ENCODE measurements around the gene HIVEP3.
"Not testable (repeated sequence)": the region's sequence is repeated elsewhere in the genome, so short reads cannot be mapped to it uniquely, and the experiment has no call there.

The HIVEP3 gene

DNA sequence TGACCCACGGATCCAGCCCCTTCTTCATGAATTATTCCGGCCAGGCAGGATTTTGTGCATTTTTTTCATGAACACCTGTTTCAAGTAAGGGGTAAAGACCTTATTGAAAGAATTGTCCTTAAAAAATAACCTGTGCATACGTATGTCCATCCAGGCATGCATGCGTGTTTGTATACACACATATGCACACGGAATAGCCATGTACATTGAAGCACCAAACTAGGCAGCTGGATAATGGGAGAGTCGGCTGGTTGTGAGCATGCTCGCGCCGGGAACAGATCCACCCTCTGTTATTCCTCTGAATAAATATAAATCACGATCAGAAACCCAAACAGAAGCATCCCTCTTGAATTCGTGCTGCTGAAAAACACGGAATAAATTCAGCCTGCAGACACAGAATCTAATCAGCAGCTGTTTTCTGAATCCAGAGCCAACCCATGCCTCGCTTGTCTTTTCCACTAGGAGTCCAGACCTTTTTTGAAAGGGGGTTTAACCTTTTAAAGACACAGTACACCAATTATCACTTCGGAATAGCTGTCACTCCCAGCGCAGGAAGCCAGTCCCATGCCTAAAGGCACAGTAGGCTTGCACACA, at the start of gene HIVEP3:
Gene HIVEP3 (minus strand): TSS at position 473 of the 594 bp plus-strand sequence.
- DNase-seq, result no peak

GRCh38 chr1:41964400-41964799, 45.7 kb upstream of the HIVEP3 start:
- DNase-seq, result no peak

- no peak for DNase-seq
These were observed 44.9 kb upstream of the HIVEP3 start for GRCh38 chr1:41963636-41964035.

- no peak for DNase-seq
These were observed 39.4 kb upstream of the HIVEP3 start for GRCh38 chr1:41958015-41958673.

GRCh38 chr1:41957568-41957967, 38.8 kb upstream of the HIVEP3 start:
- no peak for DNase-seq

GRCh38 chr1:41955461-41956159, 36.9 kb upstream of the HIVEP3 start:
- peak in 1 of 2 experiments; percentile 11 for DNase-seq

- no peak for DNase-seq
These were observed 35.8 kb upstream of the HIVEP3 start for GRCh38 chr1:41954533-41954944.

GRCh38 chr1:41953291-41953690, 34.6 kb upstream of the HIVEP3 start:
- DNase-seq, result no peak

DNA sequence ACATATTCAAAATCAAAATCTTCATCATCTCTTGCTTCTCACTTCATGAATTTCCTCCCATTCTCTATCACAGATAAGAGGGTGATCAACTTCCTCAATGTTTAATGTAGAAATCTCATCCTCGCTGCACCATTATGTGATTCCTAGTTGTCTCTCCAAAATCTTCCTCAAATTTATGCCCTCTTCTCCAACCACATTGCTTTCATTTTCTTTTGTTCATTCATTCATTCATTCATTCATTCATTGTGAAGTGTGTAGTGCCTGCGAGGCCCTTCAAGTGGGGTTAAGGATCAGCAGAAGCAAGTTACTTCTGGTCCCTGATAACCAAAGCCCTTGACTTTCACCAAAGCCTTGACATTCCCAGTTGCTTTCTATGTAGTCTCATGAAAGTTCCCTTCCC, 33.5 kb upstream of the HIVEP3 start:
- no peak for DNase-seq

DNA sequence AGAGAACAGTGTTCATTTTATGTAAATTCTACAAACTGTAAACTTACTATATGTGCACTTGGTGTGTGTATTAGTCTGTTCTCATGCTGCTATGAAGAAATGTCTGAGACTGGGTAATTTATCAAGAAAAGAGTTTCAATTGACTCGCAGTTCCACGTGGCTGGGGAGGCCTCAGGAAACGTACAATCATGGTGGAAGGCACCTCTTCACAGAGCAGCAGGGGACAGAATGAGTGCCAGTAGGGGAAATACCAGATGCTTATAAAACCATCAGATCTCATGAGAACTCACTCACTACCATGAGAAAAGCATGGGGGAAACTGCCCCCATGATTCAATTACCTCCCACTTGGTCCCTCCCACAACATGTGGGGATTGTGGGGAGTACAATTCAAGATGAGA, 32.8 kb upstream of the HIVEP3 start:
- DNase-seq, result peak; percentile 10 to 17

- DNase-seq, result no peak
These were observed 32.1 kb upstream of the HIVEP3 start for GRCh38 chr1:41950820-41951219.

DNA sequence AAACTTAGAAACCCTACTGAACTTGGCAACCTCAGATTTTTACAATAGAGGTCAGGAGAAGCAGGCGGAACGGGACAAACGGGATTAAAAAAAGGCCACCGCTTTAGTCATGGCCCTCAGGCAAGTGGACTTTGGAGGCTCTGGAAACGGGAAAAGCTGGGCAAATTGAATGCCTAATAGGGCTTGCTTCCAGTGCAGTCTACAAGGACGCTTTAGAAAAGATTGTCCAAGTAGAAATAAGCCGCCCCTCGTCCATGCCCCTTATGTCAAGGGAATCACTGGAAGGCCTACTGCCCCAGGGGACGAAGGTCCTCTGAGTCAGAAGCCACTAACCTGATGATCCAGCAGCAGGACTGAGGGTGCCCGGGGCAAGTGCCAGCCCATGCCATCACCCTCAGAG, 27.2 kb upstream of the HIVEP3 start:
- DNase-seq, result not testable (repeated sequence)

GRCh38 chr1:41943717-41944116, 25.0 kb upstream of the HIVEP3 start:
- DNase-seq, result no peak

GRCh38 chr1:41942278-41942677, 23.6 kb upstream of the HIVEP3 start:
- DNase-seq, result no peak

DNA sequence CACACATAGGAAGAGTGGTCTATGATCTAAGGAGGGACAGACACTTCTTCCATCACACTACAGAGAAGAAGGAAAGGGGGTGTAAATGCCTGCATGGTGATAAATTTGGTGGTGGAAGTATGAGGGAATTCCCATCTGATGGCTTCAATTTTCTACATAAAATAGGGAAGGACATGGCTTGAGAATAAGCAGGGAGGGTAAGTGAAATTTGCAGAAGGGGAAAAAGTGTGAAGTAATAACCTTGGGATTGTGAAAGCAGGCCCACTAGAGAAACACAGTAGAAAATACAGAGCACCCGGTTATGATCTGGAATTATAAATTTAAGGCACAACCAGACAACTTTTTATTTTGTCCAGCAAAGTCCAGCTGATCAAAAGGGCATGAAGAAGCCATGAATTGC, 22.7 kb upstream of the HIVEP3 start:
- no peak for DNase-seq

DNA sequence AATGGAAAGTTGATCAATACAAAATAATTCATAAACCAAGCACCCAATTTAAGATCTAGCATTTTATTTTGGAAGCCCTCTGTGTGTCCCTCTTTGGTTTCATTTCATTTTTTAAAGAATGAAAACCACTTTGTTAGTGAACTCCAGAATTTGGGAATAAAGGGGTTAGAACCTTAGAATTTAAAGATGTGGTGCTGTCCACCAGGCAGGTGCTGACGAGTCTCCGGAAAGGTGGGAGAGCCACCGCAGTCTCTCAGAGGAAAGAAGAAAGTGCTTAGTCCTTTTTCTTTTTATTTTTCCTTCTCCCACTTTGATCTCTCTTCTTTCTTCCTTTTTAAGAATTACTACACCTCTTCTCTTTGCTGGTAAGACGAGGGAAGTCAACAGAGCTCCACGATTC, 20.5 kb upstream of the HIVEP3 start:
- no peak for DNase-seq

- DNase-seq, result no peak
These were observed 17.4 kb upstream of the HIVEP3 start for GRCh38 chr1:41936107-41936506.

GRCh38 chr1:41935226-41935625, 16.5 kb upstream of the HIVEP3 start:
- DNase-seq, result no peak

GRCh38 chr1:41933106-41933505, 14.4 kb upstream of the HIVEP3 start:
- no peak for DNase-seq

DNA sequence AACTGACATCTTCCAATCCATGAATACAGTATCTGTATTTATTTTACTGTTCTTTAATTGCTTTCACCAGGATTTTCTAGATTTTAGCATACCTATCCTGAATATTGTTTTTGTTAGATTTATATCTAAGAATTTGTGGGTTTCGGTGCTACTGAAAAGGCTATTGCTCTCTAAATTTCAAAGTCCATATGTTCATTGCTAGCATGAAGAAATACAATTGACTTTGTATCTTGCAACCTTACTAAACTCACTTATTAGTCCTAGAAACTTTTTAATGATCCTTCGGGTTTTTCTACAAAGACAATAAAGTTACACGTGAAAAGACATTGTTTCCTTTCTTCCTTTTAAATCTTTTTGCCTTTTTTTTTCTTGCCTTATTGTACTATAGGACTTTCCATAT, 12.9 kb upstream of the HIVEP3 start:
- DNase-seq, result no peak

- no peak for DNase-seq
These were observed 8.4 kb upstream of the HIVEP3 start for GRCh38 chr1:41927118-41927517.

GRCh38 chr1:41925712-41926111, 7.0 kb upstream of the HIVEP3 start:
- no peak for DNase-seq

- no peak for DNase-seq
These were observed 6.2 kb upstream of the HIVEP3 start for GRCh38 chr1:41924911-41925310.

DNA sequence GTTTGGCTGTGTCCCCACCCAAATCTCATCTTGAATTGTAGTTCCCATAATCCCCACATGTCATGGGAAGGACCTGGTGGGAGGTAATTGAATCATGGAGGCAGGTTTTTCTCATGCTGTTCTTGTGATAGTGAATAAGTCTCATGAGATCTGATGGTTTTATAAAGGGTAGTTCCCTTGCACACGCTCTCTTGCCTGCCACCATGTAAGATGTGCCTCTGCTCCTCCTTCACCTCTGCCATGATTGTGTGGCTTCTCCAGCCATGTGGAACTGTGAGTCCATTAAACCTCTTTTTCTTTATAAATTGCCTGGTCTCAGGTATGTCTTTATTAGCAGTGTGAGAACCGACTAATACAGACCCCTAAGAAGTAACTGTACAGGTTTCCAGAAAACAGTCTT, 2.5 kb upstream of the HIVEP3 start:
- DNase-seq, result not testable (repeated sequence)

All from activated CD4-positive, alpha-beta T cell treated with anti-CD3 and anti-CD28 coated beads, Interleukin-2, amount 50 U/mL, for 48 hours (primary cell).